ENCODE results near the gene MEN1. TPM values are rescaled to one million over a fixed set of nuclear protein-coding genes. Genes with fewer than 3 reads are reported as not detected.

The MEN1 gene
- total and polyA plus RNA-seq, 2 of the 13 experiments (the other 11 are each of a cell fraction or from before 2014, with no cell fraction given): 20.5 to 27.3 TPM

- Histone ChIP-seq H3K36me3 (replicated peaks in 1 of 2; ENCODE audit: control insufficient read depth in 1 of 2, insufficient read depth in 2 of 2, low read length in 2 of 2) (no peaks in the 10 kb centered on the region), H2AFZ (ENCODE audit: low read length) (no peak overlapping the region), H3K4me2 (ENCODE audit: low read depth, low read length) (peak overlapping the region; percentile 61), H3K27me3 (ENCODE audit: control insufficient read depth in 1 of 2, insufficient read depth in 2 of 2, low read length in 2 of 2) (no peaks in the 10 kb centered on the region; a peak in 1 of 5 replicates), H3K27ac (ENCODE audit: extremely low read length, insufficient read depth, low read length) (no peak overlapping the region), H3K4me1 (ENCODE audit: insufficient read depth, low read length) (peaks cover 58% of the 10 kb centered on the region), H3K4me3 (replicated peaks in 1 of 3; ENCODE audit: insufficient read depth in 1 of 3, low read depth in 2 of 3, low read length in 3 of 3) (peak overlapping the region in 1 of 3 experiments; percentile 32; a peak in 1 of 6 replicates), H3K9ac (ENCODE audit: insufficient read depth, low read depth, low read length) (no peak overlapping the region), H3K9me3 (ENCODE audit: low read length) (no peaks in the 10 kb centered on the region), H3K79me2 (ENCODE audit: insufficient read depth, low read length) (no peaks in the 10 kb centered on the region), H4K20me1 (ENCODE audit: insufficient read depth, low read length) (no peaks in the 10 kb centered on the region)
- POLR2A ChIA-PET: interaction anchor here (0.8 to 4.7 kb wide), 12 partner anchors 21 to 268 kb away, joined by 3 to 30 read pairs (median 5); partner anchors contain the start of genes EHD1, GPHA2, SF1 and TM7SF2
- WGBS (ENCODE audit: low lambda C conversion rate): 72% methylated on average over 8 of the region's 16 CpGs
- FAIRE-seq (no peak), DNase-seq (ENCODE audit: low spot score) (no peak), ATAC-seq (peak; percentile 38)
- CTCF ChIA-PET (ENCODE audit: low intra/inter-chr PET ratio, low total read pairs): interaction anchor here (1.3 to 4.5 kb wide), 2 partner anchors 45 to 61 kb away, joined by 3 to 72 read pairs; no protein-coding TSS in a partner anchor
- BruUV-seq (replicated peaks): no TSS peak
- intact Hi-C loops (cut with micrococcal nuclease; ENCODE audit: unreplicated experiment): loop anchor here (5.0 to 10.0 kb wide), 3 partner anchors 47 to 148 kb away; partner anchors contain the start of genes BATF2 and MAP4K2
- in situ Hi-C loops (cut with HindIII; ENCODE audit: extremely low pct_ligation_motif_present, low pct_unique_long_range_greater_than_20kb): loop anchor here (5.0 kb wide), 1 partner anchor 43 kb away; no protein-coding TSS in a partner anchor
- TF ChIP-seq SP1 (IDR thresholded peaks at IDR 0.05) (no peak), SP1 (CRISPR knock-in tag; IDR thresholded peaks at IDR 0.05) (no peak; the same call in 1 of the 2 replicates), ZNF260 (CRISPR knock-in tag; IDR thresholded peaks at IDR 0.05; ENCODE audit: borderline replicate concordance, low read depth) (no peak), NFE2 (CRISPR knock-in tag; IDR thresholded peaks at IDR 0.05) (no peak), TGIF2 (CRISPR knock-in tag; IDR thresholded peaks at IDR 0.05) (no peak), BATF2 (CRISPR knock-in tag; IDR thresholded peaks at IDR 0.05) (no peak), ZBTB2 (CRISPR knock-in tag; IDR thresholded peaks at IDR 0.05; ENCODE audit: low read depth) (no peak), NONO (IDR thresholded peaks at IDR 0.05) (no peak), NONO (CRISPR knock-in tag; conservative IDR thresholded peaks at IDR 0.05) (no peak), RCOR2 (CRISPR knock-in tag; IDR thresholded peaks at IDR 0.05) (no peak), ATF3 (CRISPR knock-in tag; IDR thresholded peaks at IDR 0.05) (no peak), SNAI1 (CRISPR knock-in tag; IDR thresholded peaks at IDR 0.05; ENCODE audit: borderline replicate concordance) (no peak), RNF219 (CRISPR knock-in tag; IDR thresholded peaks at IDR 0.05) (no peak), MAFK (conservative IDR thresholded peaks at IDR 0.05 in 1 of 2, IDR thresholded peaks at IDR 0.05 in 1 of 2; ENCODE audit: low read length in 2 of 2) (no peak), ZNF263 (CRISPR knock-in tag; IDR thresholded peaks at IDR 0.05) (no peak), ZNF83 (CRISPR knock-in tag; IDR thresholded peaks at IDR 0.05; ENCODE audit: borderline replicate concordance) (no peak)
Observed at GRCh38 chr11:64848826-64849597, 38.7 kb upstream of the MEN1 start.

All from HepG2 (cell line).